ENCODE data around the gene LZTS2.
"Not testable (repeated sequence)": the region's sequence is repeated elsewhere in the genome, so short reads cannot be mapped to it uniquely, and the experiment has no call there.

The LZTS2 gene, protein sequence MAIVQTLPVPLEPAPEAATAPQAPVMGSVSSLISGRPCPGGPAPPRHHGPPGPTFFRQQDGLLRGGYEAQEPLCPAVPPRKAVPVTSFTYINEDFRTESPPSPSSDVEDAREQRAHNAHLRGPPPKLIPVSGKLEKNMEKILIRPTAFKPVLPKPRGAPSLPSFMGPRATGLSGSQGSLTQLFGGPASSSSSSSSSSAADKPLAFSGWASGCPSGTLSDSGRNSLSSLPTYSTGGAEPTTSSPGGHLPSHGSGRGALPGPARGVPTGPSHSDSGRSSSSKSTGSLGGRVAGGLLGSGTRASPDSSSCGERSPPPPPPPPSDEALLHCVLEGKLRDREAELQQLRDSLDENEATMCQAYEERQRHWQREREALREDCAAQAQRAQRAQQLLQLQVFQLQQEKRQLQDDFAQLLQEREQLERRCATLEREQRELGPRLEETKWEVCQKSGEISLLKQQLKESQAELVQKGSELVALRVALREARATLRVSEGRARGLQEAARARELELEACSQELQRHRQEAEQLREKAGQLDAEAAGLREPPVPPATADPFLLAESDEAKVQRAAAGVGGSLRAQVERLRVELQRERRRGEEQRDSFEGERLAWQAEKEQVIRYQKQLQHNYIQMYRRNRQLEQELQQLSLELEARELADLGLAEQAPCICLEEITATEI
- total RNA-seq: 11.4 to 41.3 reads per million in 2 experiments

- DNase-seq (ENCODE audit: low read depth): no peak
These were observed at the start of gene LZTS2 for GRCh38 chr10:100999742-101000126. LZTS2 (plus strand) TSS chr10:100999808; CDS start chr10:101002539, 2,731 bp downstream.

DNA sequence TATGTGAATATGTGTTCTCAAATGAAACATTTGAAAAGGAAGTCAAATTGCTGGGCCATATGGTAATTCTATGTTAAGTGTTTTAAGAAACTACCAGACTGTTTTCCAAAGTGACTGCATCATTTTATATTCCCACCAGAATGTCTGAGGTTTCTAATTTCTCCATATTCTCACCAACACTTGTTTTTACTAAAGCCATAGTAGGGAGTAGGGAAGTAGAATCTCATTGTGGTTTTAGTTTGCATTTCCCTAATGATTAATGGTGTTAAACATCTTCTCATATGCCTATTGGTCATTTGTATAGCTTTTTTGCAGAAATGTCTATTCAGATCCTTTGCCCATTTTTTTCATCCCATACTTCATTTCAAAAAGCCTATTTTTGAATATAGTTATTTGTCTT, 39.4 kb upstream of the LZTS2 start:
- no peak for DNase-seq (ENCODE audit: low read depth)

- no peak for DNase-seq (ENCODE audit: low read depth)
These were observed 37.1 kb upstream of the LZTS2 start for GRCh38 chr10:100962351-100963080.

GRCh38 chr10:100963826-100964225, 35.8 kb upstream of the LZTS2 start:
- no peak for DNase-seq (ENCODE audit: low read depth)

DNA sequence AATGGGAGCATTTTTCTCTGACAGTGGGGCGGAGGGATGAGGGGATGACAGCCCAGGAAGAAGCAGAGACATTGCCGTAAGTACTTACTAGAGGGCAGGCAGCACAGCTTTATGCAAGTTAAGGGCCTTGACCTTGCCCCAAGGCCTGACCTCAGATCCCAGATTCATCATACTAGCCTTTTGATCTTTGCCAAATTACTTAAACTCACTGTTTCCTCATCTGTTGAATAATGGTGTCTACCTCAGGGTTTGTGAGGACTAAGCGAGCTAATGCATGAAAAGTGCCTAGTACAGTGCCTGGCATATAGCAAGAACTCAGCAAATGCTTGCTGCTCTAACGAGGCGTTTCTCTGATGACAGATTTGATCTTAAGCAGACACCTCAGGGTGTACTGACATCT, 33.8 kb upstream of the LZTS2 start:
- no peak for DNase-seq (ENCODE audit: low read depth)

- DNase-seq (ENCODE audit: low read depth): no peak
These were observed 32.7 kb upstream of the LZTS2 start for GRCh38 chr10:100966887-100967286.

DNA sequence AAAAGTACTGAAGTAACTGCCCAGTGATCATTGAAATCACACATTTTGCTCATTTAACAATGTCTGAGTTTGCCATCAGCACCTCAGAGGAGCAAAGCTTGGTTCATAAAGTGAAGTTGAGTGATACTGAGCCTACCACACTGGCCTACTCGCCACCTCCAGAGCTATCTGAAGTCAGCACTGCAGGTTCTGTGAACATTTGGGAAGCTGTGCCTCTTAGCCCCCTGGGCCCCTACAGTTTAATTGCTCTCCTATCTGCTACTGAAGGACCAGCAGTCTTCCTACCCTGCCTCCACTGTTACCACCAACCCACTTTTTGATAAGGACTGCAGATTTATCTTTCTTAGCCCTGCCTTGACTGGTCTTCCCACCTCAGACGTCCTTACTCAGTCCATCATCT, 32.3 kb upstream of the LZTS2 start:
- no peak for DNase-seq (ENCODE audit: low read depth)

DNA sequence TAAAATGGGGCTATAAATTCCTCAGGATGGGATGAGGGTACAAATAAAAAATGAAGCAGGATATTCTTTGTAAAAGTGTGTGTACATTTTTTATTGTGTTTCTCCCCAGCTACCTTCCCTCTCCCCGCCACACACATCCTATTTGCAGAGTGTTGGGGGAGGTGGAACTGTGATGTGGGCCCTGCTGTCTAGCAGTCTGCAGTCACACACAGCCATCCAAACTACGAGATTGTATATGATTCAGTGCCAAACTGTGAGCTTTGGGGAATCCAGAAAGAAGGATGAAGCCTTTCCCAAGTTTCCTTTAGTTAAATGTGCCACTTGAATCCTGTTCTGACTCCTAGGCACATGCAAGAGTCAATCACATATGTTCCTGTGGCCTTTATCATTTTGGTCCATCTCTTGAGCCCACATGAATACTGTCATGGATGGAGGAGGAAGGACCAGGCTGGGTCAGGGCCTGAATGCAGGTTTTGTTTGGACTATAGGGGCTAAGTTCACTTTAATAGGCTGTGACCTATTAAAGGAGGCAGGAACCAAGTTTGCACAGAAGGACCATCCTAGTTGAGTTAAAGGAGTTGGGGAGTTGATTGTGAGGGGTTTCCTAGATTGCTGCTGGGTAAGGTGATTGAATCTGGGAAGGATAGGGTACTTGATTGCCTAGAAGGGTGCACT, 31.4 kb upstream of the LZTS2 start:
- DNase-seq (ENCODE audit: low read depth): no peak

DNA sequence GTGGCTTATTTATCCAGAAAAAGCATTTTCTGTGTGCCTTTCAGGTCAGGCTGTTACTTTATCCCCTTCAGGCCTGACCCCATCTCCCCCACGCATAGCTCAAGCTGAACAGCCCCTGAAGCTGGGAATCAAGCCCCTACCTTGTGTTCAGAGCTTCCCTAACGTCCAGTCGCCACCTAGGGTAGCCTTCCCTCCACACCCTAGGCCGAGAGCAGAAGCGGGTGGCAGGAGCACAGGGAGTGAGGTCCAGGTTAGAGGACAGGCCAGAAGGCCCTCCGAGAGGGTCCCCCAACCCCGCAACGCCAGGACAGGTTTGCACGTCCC, 30.8 kb upstream of the LZTS2 start:
- no peak for DNase-seq (ENCODE audit: low read depth)

DNA sequence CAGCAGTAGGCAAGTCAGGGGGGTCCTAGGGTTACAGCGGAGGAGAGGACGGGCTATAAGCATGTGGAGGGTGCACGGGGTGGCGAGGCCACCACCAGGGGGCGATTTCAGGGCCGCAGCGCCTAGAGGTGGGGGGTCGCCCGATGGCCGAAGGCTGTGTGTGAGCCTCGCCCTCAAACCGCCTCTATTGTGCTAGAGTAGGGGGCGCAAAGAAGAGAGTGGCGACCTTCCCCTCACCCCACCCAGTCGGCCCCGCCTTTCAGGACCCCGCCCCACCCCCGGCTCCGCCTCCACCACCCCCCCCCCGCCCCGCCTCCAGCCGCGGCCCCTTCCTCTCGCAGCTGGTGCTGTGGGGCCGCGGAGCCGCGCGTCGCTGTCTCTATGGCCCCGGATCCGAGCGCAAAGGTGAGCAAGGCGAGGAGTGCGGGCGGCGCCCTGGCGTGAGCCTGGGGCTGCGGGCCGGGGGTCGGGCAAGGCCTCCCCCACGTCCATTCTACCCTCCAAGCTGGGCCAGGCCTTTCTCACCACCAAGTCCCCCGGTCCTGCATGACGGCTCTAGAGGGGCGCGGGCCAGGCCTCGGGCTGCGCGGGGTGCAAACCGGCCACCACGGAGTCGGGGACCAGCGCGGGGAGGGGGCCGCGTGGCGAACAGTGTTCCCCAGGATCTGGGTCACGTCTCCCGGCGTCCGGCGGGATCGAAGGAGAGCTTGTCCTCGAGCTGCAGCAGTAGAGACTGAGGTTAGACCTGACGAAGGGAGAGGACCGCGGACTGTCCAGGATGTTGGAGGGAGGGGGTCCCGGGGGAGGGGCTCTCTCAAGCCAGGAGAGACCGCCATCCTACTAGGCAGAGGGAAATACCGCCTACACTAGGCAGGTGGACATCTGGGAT, 30.2 kb upstream of the LZTS2 start, which contains the start of gene SEMA4G:
TSS of gene SEMA4G (plus strand) at position 318 of the 889 bp plus-strand sequence. CDS start 3,409 bp downstream, outside the sequence.
- DNase-seq (ENCODE audit: low read depth): peak; percentile 18

- peak; percentile 21 for DNase-seq (ENCODE audit: low read depth)
These were observed 29.3 kb upstream of the LZTS2 start for GRCh38 chr10:100970076-100970913.

DNA sequence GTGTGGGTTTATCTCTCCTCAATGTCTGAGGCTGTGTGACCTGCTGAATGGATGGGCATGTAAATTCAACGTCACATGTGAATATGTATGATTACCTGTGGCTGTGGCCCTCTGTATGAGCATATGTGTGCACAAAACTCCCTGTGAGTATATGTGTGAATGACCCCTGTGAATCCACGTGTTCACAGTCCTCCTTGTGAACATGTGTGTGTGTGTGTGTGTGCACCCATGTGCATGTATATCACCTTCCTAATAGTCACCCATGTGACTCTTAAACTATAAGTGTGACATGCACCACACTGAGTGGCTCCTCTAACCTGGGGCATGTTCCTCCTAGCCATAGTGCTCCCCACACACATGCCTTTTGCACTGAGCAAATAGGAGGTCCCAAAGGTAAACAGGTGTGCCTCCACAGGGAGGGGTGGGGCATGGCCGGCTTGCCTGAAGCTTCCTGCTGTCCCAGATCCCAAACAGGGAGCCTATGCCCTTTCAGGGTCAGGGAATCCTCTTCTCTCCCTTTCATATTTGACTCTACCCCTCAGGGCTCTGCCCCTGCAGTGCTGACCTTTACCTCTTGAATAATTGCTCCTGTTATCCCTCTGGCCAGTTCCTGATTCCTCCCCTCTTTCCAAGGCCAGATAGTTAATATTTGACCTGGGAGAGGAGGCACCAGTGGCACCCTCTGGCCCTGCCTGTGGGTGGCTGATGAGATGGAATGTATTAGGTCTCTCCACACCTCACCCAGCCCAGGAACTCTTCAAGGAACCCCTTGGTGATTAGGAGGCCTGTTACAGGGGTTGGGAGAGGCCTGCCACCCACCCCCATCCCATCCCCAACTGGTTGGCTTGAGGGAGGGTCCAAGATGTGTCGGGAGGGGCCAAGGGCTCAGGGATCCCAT, 28.4 kb upstream of the LZTS2 start:
- no peak for DNase-seq (ENCODE audit: low read depth)

DNA sequence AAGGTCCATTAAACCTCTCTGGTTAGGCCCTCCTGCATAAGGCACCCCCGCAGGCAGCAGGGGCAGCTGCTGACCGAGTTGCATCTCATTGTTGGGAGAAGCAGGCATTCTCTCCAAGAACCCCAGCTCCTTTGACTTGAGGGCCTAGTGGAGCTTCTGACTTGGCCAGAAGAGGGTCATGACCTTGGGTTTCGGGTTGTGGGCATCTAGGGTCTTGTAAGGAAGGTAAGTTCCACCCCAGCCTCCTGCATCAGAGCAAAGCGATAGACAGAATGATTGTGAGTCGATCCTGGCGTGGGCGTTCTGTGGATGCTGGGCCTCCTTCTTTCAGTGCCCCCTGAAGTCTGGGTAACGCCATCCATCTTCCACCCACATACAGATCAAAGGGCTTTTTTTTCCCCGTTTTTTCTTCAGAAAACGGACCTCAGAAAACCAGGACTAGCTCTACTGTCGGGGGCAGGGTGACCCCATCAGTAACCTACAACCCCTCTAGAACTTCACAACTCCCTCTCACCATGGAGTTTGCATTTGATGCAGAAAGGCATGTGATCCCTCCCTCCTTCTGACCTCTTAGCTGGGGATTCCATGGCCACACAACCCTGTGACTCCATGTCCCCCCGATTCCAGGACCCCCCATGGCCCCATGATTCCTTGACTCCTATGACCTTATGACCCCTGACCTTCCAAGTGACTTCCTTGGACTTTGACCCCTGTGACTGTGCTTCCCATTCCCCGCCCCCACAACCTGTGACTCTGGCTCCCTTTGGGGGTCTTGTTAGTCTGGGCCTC, 27.3 kb upstream of the LZTS2 start:
- DNase-seq (ENCODE audit: low read depth): no peak

- DNase-seq (ENCODE audit: low read depth): no peak
These were observed 26.6 kb upstream of the LZTS2 start for GRCh38 chr10:100972904-100973535.

DNA sequence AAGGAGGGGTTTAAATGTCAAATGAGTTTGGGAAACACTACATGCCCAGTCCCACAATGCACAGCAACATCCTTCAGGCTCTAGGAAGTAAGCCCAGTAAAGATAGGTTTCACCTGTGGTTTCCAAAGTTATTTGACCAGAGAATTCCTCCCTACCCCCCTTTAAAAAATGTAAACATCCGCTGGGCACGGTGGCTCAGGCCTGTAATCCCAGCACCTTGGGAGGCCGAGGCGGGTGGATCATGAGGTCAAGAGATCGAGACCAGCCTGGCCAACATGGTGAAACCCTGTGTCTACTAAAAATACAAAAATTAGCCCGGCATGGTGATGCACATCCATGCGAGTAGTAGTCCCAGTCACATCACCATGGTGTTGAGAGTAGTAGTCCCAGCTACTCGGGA, 24.2 kb upstream of the LZTS2 start:
- DNase-seq (ENCODE audit: low read depth): not testable (repeated sequence)

- DNase-seq (ENCODE audit: low read depth): no peak
These were observed 22.7 kb upstream of the LZTS2 start for GRCh38 chr10:100976906-100977305.

DNA sequence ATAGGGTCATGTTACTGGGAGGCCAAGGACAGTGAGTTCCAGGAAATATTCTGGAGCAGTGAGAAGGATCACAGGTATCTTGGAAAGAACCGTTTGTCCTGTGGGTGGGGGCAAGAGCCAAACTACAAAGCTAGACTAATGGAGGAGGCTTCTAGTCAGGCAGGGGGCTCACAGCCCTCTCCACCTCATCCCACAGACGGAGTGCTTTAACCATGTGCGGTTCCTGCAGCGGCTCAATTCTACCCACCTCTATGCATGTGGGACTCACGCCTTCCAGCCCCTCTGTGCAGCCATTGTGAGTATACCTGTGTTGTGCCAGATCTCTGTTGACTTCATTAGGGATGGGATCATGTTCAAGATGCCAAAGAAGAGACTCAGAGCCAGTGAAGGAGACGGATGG, 22.2 kb upstream of the LZTS2 start:
- DNase-seq (ENCODE audit: low read depth): no peak

All from T follicular helper cell (primary cell).